HG03457 (cell line): ENCODE results near the gene GPD2.
A peak's percentile ranks its signal among the peaks of the same experiment; 100 is the strongest.
"Not testable (repeated sequence)": the region's sequence is repeated elsewhere in the genome, so short reads cannot be mapped to it uniquely, and the experiment has no call there.

ENCODE experiments used
- ATAC-seq: cut with Tn5 transposase; IDR thresholded peaks from one replicate; pipeline ENCODE4 v1.9.1; 2021; ENCODE audit warnings: moderate number of reproducible peaks; ENCODE audit not compliant: unreplicated experiment

GPD2 gene

DNA sequence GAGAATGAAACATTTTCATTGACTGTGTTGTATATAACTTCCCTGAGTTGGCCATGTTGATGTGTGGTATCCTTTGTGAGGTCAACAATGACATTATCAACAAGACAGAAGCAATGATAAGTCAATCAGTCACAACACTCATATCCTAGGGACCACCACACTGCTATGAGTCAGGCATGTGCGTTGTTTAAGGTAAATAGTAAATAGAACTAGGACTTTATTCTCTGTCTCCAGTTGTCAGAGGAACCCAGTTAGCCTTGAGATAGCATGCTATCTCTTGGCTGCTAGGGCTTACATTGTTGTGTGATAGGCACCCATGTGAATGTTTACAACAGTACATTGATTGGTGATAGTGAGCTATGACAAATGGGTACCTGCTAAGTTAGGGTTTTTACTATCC, 37.3 kb downstream of the GPD2 start:
- ATAC-seq = no peak

DNA sequence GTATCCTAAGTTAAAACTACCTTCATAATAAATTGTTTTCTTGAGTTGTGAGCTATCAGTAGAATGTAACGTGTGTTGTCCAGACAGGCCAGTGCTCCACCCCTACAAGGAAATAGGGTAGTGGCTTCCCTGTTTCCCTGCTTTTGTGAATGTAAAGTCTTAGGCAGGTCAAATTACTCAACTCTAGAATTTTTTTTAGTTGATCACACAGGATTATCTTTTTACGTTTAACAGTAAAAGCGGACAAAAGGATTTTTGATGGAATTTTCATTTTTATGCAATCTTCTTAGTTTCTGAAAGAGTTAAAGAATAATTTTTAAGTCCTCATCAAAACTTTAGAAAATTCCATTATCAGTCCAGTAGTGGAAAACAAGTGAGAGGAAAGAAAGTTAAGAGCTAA, 38.2 kb downstream of the GPD2 start:
- ATAC-seq = no peak

DNA sequence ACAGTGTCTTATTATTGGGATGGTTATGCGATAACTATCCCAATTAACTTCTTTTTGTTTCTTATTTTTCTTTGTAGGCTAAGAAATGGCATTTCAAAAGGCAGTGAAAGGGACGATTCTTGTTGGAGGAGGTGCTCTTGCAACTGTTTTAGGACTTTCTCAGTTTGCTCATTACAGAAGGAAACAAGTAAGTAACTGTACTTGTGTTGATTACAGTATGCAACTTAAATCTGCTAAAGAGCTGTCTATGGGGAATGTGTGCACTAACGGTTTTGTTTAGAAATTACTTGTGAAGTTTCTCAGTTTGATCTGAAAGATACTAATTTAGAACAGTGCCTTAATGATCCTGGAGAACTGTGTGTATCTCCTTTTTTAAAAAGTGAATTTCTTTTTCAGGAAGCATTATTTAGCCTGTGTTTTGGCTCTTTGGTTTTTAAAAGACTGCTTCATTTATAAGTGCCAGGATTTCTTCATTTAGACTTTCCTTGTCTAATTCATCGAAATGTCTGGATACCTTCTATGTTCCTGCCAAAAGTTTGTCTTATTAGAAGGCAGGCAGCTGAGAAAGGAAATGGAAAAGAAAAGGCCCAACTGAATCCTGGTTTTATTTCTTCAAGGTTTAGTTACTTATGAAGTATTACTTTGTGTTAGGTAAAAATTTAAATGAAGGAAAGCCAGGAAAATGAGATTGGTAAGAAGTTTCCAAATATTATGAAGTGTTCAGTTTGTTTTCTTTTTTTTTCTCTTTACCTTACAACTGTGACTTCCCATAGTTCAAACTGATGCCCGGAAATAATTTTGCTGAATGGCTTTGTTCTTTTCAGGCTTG, 40.1 kb downstream of the GPD2 start:
- no peak for ATAC-seq

DNA sequence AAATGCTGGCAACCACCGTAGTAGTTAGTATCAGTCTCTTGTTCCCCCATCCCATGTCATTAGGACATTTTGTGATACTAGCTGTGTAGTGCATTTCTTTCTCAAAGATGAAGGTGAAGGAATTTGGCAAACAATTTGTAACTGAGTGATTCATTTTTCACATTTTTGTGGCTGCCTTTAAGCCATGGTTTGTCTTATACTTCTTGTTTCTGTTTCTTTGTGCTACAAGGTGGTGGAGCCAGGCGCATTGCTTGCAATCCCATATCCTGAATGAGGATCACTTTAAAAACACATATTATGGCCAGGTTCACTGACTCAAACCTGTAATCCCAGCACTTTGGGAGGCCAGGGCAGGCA, 40.6 kb downstream of the GPD2 start:
- ATAC-seq = peak; percentile 59

DNA sequence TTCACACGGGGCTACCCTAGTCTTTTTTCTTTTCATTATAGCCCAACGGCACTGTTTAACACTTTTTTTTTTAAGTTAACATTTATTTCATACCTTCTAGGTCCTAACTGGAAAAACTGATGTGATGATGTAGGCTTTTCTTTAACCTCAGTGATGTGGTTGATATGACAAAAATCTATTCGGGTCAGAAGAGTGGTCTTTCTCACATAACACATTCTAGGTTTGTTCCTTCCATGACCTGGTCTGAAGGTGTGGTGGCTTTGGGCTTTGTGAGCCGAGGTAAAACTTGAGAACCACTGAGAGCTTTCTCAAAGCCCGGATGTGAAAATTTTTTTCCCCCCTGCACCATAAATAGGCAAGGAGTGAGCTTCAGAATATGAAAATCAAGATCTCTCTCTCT, 44.2 kb downstream of the GPD2 start:
- no peak for ATAC-seq

DNA sequence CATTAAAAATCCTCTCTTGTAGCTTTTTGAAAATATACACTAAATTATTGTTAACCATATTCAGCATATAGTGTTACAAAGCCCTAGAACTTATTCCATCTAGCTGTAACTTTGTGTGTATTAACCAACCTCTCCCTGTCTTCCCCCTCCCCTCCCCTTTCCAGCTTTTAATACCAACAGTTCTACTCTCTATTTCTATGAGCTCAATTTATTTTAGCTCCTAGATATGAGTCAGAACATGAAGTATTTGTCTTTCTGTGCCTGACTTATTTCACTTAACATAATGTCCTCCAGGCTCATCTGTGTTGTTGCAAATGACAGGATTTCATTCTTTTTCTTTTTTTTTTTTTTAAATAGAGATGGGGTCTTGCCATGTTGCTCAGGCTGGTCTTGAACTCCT, 45.1 kb downstream of the GPD2 start:
- ATAC-seq = no peak

DNA sequence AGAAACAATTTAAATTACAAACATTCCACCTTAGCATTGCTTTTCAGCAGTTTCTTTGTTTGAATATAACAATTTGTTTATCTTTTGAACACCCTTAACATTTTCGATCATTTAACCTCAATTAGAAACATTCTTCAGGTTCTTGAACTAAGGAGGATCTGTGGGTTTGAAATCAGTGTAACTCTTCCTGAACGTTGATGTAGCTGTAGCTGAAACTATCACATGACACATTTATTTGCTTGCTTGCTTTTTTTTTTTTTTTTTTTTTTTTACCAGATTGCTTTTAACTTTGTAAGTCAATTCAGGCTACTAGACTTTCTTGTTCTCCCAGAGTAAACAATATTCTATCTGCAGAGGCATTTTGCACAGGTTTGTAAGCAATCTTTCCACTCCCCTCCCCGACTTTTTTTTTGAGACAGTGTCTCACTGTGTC, 47.6 kb downstream of the GPD2 start:
- no peak for ATAC-seq

DNA sequence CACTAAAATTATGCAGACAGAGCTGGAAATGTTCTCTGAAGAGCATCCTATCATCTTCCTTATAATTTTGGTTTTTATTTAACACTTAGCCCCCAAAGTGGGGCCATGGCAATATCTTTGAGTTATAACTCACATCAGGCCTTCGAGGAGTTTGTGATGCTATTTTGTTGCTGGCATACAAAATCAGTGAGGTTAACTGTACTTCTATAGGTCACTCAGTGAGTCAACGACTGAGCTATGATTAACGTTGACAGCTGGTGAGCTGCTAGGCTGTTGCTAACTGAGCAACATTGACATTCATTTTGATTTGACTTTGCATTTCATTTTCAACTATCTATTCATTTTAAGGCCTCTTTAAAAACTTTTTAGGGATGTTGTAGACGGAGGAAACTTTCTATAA, 50.0 kb downstream of the GPD2 start:
- no peak for ATAC-seq

DNA sequence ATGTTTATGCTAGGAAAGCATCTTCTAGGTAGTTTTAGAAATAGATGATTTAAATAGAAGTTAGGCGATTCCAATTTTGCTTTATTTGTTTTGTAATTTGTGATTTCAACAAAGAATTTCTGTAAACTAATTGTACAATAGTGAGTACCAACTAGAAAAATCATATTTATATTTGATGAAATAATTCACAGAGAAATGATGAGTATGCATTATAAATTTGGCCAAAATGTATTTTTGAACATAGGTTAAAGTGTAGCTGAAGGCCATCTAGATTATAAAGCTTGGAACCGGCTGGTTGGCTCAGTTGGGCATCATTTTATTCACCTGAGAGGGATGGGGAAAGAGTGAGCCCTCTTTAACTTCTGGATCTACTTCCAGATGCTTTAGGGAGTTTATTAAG, 50.4 kb downstream of the GPD2 start:
- ATAC-seq = no peak

DNA sequence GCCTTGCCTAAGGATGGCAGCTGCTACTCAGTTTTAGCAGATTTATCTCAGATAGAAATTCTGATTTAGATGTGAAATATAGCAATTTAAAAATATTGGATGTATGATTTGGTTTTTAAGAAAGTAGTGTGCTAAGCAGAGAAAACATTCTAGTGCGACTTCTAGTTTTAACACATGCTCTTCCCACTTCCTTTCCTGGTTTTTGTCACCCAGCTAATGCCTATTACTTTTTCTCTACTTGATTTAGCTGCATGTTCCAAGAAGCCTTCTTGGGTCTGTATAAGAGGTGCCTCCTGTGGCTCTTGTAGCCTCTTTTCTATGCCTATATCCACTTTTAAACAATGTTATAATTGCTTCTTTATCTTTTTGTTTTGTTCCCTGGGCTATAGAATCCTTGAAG, 53.0 kb downstream of the GPD2 start:
- no peak for ATAC-seq

DNA sequence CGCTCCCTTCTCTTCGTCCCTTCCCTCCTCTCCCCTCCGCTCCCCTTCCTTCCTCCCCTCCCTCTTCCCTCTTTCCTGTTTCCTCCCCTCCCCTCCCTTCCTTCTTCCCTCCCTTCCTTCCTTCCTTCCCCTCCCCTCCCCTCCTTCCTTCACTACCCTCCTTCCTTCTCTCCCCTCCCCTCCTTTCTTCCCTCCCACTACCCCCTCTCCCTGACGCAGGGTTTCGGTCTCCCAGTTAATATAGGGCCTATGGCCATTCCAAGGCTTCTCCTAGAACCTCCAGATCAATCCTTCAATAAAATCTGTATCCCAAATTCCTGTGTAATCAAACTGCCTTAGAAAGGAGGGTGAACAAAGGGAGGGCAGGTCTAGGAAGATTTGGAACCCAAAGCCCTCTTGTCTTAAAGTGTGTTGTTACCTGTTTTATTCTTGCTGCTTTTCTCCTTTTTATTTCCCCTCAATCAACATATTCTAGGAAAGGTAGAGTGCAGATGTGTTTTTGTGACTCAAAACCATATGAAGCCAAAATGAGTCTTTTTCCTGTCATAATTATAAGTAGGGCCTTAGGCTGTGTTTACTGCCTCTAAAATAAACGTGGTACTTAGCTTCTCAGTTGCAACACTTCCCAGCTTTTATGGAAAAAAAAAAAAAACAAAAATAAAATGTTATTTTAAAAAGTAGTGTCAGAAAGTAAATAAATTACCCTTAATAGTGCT, 53.7 kb downstream of the GPD2 start:
- ATAC-seq = no peak

DNA sequence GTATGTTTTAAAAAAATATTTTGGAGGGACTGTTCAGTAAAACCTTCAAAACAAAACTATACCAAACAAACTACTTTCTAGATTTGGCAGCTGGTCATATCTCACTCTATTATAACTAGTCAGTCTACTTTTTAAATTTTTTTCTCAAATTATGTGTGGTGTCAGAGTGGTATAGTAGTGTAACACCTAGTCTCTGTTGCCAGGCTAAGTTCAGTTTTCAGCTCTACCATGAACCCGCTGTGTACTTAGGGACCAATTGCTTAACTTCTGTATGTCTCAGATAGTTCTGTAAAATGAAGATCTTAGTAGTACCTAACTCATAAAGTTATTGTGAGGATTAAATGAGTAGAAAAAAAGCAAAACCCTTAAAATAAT, 54.3 kb downstream of the GPD2 start:
- no peak for ATAC-seq

DNA sequence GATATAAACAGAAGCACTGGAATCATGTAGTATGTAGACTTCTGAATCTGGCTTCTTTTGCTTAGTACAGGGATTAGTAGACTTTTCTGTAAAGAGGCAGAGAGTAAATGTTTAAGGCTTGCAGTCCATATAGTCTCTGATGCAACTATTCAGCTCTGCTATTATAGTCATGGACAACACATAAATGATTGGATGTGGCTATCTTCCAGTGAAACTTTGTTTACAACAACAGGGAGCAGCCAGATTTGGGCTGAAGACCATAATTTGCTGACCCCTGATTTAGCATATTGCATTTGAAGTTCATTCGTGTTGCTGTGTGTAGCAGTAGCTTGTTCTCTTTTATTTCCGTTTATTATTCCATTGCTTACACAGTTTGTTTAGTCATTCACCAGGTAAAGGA, 55.0 kb downstream of the GPD2 start:
- ATAC-seq = no peak

DNA sequence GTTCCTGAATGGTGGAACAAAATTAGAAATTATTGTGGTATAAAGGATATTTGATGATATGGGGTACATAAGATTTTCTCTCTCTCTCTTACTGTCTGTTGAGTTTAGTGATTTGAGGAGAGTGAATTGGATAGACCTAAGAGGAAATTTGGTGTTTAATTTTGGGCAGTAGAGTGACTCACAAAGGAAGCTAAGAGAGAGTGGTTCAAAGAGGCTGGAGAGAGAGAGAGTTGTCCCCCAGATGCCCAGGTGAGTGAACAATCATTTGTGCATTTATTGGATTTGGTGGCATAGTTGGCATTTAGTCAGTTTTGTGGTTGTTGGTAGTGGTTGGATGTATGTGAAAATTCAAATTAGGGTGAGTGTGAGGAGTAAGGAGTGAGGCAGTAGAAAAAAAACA, 56.8 kb downstream of the GPD2 start:
- ATAC-seq = no peak

DNA sequence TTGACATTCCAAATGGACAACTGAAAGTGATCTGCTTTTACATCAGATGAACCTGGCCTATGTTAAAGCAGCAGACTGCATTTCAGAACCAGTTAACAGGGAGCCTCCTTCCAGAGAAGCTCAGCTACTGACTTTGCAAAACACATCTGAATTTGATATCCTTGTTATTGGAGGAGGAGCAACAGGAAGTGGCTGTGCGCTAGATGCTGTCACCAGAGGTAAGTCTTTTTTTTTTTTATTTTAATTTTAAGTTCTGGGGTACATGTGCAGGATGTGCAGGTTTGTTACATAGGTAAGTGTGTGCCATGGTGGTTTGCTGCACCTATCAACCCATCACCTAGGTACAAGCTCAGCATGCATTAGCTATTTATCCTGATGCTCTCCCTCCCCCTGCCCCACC, 59.8 kb downstream of the GPD2 start:
- ATAC-seq = not testable (repeated sequence)

DNA sequence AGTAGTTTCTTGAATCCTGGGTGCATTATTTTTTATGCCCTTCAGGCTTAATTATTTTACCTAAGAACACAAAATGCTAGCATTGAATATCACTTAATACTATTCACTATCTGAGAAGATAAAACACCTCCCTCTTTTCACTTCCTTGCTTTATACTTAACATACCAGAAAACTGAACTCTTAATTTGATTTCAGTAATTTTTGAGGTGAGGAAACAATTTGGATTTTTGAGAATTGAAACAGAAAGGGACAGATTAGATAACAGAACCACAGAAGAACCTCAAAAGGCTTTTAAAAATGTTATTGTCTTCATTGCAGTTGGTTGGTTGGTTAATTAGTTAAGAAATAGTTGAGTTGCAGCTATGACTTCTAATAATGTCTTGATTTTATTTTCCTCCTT, 69.5 kb downstream of the GPD2 start:
- peak; percentile 76 for ATAC-seq

DNA sequence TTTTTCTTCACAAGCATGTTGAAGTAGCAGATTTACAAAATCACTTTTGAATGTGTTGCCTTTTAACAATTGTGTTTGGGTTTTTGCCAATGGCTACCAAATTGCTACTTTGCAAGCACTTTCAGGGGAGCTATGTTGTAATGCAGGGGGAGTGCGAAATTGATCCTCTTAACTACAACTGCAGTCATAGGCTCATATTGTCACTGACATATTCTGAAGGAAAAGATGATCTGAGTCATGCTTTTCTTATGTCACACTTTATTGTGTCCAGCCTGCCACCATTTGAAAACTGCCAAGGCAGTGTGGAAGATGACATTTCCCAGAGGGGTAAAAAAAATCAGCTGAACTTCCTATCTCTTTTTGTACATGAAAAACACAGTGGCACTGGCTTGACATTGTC, 74.9 kb downstream of the GPD2 start:
- no peak for ATAC-seq

DNA sequence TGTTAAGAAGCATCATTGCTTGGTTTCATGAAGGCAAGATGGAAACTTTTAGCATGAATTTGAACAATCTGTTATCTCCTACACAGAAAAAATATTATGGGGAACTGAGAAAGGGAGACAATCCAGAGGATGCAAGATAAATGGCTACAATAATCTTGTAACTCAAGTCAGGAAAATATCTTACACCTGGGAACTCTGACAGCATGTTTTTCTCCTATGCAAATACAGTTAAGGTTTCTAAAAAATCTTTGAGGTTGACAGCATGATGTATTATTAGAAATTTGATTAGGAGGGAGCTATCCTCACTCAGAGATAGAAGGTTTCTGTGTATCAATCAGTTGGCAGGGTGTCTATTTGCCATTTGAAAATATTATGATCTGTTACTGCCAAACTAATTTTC, 75.6 kb downstream of the GPD2 start:
- no peak for ATAC-seq

DNA sequence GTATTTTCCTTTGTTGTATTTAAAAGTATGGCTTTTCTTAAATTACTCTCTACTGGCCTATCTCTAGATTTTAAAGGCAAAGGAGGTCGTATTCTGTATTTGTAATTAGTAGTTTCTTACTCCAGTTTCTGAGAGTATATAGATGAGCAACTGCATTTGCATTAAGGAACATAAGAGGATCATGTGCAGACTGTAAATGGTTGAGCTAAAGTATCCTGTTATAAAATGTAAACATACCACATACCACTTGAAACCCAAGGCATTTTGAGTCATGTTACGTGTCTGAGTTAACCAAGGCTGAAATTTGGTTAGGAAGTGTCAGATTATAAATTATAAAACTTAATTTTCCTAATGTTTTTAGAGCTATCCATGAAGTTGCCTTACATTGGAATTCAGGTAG, 76.3 kb downstream of the GPD2 start:
- ATAC-seq = no peak

DNA sequence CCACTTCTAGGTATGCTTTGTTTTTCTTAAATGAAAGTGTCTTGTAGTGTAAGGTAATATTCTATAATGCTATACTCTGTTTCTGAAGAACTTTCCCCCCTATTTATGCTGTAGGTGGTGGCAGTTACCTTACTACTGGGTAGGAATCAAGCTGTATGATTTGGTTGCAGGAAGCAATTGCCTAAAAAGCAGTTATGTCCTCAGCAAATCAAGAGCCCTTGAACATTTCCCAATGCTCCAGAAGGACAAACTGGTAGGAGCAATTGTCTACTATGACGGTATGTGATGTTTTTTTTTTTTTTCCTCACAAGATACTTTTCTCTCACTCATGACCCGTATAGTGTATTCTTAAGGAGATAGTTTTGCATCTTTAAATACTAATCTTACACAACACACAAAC, 77.0 kb downstream of the GPD2 start:
- no peak for ATAC-seq

DNA sequence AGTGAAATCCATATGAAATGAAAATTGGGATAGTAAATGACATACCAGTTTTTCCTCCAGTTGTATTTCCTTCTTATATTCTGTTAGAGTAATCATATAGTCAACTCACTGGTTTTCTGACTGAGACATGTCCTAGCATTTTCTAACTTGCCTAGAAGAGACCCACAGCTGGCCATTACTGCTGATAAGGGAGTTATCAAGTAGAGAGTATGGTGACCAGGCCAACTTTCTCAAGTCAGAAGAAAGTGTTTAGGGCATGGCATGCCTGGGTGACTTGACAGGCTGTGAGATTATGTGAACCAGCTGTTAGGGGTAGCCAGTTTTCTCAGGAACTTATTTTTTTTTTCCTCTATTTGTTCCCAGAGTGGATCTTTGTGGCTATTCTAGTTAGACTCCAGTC, 81.2 kb downstream of the GPD2 start:
- ATAC-seq = no peak

DNA sequence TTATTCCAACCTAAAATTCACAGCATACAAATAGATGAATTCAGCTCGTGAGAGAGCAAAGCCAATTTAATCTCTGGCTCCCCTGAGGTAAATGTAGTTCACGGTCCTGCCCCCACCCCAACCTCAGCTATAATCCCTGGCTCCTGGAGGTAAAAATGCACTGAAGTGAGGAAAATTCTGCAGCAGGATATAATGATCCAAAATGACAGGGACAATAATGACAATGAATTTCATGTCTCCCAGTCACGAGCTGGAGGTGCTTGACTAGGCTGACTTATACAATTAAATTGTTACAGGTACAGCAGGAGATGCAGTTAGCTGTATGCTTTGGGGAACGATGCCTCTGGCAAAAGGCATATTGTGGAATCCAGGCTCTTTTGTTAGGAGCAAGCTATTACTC, 82.0 kb downstream of the GPD2 start:
- ATAC-seq = no peak
